ENCODE measurements around the gene WEE1.

WEE1 gene

DNA sequence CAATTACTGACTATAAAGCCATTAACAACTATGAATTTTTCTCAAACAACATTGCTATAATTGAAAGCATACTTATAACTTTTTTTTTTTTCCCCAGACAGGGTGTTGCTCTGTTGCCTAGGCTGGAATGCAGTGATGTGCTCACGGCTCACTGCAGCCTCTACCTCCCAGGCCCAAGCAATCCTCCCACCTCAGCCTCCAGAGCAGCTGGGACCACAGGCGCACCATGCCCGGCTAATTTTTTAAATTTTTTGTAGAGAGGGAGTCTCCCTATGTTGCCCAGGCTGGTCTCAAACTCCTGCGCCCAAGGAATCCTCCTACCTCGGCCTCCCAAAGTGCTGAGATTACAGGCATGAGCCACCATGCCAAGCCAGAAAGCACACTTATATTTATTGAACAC lies 6.1 kb upstream of the WEE1 start:
- DNase-seq, result no peak

DNA sequence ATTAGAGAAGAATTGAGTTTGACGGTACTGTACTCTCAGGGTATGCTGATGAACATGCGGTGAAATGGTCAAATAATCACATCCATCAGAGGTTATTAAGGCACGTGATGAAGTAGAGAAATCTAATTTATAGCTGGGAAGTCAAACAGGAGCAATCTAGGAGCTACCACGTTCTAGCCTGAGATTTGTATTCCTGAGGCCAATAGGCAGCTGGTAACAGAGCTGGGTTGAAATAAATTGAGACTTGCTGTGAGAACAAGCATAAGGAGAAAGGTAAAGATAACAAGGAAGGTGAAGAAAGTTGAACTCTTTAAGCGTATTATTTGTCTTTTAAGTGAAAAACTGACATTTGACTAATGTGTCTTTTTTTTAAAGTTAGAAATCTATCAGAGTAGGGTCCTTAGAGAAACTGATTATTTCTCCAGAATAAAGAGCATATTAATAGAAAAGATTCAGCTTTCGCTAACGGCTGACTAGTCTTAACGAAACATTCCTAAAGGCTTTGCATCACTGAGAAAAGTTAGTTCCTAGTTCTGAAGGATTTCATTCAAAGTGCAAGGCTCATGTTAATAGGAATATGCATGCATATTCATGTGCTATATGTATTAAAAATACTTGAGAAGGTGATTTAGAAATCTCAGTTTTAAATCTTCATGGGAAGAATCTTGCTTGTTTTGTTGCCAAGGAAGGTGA lies 5.2 kb upstream of the WEE1 start:
- DNase-seq, result no peak

DNA sequence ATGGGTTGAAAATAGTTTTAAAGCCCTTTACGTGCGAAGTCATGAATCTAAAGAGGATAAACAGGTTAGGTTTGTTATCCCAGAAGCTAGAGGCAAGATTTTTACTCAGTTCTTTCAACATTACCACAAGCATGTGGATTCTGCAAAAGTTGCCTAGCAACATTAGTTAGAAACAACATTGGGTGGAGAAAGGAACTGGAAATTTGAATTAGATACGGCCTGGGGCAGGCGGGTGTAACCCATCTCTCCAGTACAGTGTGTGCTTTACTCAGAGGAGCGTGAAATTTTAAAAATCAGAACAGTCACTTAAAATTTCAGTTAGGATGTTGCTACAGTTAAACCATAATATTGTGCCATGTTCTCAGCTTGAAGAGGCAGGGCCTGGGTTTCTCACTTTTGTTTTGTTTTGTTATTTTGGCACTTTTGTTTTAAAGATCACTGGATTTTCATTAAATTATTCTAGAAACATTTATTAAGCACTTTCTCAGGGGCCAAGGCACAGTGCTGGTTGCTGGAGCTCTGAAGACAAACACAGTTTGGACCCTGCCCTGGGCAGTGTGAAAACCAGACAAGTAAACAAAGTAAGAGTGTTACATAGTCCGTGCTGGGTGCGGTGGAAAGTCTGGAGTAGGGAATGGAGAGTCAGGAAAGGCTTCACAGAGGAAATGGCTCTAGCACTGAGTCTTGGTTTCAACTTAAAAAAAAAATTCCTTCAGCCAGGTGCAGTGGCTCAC lies 4.4 kb upstream of the WEE1 start:
- DNase-seq, result no peak

DNA sequence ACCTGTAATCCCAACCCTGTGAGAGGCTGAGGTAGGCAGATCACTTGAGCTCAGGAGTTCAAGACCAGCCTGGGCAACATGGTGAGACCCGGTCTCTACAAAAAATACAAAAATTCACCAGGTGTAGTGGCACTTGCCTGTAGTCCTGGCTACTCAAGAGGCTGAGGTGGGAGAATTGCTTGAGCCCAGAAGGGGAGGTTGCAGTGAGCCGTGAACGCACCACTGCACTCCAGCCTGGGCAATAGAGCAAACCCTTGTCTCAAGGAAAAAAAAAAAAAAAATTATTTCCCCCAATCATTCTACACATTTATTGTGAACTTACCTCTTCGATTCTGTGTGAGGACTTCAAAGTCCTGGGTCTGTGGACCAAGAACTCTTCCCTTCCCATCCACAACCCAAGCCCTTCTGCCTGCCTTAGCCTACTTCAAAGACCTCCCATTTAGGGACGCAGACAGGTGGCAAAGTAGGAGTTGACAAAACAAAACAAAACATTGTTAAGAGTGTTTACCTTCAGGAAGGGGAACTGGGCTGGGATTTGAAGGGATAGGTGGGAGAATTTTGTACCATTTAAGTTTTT lies 3.8 kb upstream of the WEE1 start:
- no peak for DNase-seq

DNA sequence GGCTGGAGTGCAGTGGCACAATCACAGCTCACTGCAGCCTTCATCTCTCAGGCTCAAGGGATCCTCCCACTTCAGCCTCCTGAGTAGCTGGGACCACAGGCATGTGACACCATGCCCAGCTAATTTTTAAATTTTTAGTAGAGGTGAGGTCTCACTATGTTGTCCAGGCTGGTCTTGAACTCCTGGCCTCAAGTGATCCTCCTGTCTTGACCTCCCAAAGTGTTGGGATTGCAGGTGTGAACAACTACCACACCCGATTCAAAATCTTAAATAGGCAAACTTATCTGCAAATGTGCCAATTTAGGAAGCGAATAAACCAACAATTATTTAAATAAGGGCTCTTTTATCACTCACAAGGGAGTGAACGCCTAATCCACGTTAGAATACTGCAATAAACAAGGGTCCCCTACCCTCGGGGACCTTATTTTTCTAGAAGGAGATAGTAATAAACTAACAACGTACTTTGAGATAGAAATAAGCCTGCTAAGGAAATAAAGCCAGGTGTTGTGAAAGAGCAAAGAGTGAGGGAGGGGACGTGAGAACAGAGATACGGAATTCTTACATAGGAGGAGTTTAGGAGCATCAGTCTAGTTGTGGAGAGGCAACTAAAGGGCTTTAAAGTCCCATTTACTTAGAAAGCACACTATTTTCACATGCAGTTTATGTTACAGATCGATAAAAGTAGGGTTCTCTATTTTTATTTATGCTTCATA lies 3.0 kb upstream of the WEE1 start:
- no peak for DNase-seq

DNA sequence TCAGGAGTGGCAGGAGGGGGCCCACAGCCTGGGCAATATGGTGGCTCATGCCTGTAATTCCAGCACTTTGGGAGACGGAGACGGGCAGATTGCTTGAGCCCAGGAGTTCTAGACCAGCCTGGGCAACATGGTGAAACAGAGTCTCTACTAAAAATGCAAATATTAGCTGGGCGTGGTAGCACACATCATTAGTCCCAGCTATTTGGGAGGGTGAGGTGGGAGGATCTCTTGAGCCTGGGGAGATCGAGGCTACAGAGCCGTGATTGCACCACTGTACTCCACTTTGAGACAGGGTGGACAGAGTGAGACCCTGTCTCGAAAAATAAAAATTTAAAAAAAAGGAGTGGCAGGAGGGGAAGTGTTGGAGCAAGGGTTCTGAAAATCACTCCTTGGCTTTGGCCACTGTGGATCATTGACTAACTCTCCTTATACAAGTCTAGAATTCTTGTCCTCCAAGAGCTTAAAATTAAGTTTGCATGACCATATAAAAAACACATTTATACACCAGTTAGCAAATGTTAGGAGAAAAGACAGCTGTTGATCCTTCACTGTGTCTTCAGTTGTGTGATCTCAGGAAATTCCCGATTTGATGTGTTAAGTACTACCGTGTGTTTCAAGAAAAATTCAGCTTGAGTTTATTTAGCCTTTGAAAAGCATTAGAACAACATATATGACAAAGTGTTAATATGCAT lies 2.3 kb upstream of the WEE1 start:
- no peak for DNase-seq

DNA sequence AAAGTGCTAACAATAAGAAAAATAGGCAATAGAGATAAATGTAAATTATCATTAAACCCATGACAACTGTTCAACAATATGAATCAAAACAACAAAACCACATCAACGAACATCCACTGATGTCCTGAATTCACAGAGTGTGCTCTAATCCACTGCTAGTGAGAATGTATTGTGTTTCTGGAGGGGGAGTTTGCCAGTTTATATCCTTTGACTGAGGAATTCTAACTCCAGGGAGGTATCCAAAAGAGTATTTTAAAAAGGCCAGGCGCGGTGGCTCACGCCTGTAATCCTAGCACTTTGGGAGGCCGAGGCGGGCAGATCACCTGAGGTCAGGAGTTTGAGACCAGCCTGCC lies 1.7 kb upstream of the WEE1 start:
- DNase-seq, result no peak

DNA sequence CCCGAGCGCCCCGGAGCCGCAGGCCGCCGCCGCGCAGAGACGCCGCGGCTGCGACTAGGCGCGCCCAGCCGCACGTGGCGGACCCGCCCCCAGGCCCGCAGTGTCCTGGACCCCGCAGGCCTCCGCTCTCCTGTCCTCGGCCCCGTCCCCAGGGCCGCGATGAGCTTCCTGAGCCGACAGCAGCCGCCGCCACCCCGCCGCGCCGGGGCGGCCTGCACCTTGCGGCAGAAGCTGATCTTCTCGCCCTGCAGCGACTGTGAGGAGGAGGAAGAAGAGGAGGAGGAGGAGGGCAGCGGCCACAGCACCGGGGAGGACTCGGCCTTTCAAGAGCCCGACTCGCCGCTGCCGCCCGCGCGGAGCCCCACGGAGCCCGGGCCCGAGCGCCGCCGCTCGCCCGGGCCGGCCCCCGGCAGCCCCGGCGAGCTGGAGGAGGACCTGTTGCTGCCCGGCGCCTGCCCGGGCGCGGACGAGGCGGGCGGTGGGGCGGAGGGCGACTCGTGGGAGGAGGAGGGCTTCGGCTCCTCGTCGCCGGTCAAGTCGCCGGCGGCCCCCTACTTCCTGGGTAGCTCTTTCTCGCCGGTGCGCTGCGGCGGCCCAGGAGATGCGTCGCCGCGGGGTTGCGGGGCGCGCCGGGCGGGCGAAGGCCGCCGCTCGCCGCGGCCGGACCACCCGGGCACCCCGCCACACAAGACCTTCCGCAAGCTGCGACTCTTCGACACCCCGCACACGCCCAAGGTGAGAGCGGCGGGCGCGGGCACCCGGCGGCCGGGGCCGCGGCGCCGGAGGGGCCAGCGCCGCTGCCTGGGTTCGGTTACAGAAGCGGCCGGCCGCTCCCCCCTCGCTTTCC lies 528 bp downstream of the WEE1 start:
- DNase-seq, result peak in 1 of 2 donors; percentile 20

DNA sequence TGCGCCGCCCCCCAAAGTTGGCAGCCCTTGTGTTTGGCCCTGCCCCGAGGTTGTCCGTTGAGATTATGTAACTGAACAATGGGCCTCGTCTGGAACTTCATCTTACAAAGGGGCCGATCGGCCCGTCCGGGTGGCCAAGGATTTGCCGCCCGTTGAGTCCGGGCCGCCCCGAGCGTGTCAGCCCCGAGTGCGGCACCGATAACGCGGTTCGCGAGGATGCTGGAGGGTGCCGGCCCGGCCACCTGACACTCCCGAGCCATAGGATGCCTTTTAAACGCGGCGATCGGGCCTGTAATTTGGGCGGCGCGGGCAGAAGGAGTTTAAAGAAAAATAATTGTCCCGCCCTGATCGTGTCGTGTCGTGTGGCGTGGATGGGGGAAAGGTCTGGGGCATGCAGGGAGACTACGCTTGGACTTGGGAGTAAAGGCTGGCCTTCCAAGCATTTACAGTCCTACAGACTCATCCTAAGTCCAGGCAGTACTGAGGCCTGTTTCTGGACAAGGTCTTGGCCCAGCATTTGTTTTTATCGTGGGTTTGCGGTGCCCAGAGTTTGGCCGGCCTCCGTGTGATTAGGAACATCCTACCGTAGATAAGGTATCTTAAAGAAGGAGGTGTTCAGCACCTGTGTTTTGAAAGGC lies 1.3 kb downstream of the WEE1 start:
- peak in 1 of 2 donors; percentile 8 for DNase-seq

DNA sequence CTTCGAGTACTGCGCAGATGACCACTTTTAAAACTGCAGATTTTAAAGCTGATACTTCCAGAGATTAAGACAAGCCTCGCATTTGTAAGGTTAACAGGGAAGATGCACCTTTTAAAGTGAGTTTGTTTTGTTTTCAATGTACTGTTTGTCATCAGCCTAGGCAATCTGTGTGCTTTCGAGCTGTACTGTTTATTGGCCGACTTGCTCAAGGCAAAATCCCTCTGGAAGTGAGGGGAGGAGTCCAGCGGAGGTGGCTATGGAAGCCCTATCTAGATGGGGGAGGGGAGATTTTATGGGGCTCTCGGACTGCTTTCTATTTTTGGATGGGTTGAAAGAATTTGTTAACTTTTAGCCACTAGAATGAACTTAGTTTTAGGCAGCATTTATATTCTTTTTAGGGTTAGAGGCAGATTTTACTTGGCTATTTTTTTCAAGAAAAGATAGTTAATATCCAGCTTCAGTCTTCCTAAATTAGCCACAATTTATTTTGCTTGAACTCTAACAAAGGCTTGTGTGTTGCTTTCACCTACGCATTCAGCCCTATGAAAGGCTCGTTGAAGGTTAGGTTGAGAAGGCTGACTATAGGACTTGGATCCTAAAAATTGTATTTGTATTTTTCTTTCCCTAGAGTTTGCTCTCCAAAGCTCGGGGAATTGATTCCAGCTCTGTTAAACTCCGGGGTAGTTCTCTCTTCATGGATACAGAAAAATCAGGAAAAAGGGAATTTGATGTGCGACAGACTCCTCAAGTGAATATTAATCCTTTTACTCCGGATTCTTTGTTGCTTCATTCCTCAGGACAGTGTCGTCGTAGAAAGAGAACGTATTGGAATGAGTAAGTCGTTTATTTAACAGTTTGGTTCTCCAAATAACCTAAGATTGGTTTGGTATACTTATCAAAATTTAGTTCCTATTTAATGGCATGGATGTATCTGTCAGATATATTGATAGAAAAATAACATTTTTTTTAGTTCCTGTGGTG lies 2.1 kb downstream of the WEE1 start:
- no peak for DNase-seq

DNA sequence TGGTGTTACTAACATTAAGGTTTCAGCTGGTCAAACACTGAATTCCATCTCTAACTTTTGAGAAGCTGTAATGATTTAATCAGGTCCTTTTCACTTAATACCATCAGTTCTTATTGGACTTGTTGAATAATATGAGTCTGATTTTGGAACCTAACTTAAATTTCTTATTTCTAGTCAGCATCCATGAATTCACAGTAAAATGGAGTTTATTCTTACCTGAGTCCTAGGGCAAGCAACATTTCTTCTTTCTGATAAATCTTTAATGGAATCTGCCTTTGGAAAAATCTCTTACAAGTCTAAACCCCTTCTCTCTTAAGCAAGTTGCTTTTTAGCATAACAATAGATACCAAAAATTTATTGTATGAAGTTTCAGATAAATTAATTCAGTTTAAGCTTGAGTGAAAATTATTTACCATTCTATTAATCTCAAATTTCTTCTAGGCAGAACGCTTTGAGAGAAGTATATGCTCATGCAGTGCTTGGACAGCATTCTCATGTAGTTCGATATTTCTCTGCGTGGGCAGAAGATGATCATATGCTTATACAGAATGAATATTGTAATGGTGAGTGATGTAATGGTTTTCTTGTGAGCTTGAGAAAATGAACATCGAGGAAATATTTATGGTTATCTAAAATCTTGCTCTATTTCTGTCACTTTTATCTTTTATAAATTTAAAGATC lies 3.4 kb downstream of the WEE1 start:
- DNase-seq, result no peak

DNA sequence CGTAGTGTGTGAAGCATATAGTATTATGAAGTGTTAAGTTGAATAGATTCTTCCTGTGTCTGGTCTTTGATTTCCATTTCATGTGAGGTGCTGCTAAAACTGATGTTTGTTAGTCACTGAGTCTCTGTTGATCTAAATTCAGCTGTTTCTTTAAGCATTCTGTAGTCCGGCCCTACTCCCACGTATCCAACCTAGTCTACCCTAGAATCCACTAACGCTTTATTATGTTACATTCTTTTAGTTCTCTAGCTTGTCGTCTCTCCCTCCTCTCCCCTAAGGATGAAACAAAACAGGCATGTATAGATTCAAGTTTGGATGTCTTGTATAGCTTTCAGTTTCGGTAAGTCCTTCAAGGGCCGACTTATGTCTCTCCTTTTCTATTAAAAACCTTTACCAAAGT lies 4.1 kb downstream of the WEE1 start:
- no peak for DNase-seq

DNA sequence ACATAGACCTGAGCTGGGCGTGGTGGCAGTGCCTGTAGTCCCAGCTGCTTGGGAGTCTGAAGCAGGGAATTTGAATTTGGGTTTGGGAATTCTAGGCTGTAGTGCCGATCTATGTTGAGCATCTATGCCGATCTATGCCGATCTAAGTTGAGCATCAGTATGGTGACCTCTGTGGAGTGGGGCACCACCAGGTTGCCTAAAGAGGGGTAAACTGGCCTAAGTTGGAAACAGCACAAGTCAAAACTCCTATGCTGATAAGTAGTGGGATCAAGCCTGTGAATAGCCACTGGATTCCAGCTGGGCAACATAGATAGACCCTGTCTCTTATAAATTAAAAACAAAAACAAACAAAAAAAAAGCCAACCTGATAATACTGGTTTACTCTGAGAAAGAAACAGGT lies 7.4 kb downstream of the WEE1 start:
- no peak for DNase-seq

DNA sequence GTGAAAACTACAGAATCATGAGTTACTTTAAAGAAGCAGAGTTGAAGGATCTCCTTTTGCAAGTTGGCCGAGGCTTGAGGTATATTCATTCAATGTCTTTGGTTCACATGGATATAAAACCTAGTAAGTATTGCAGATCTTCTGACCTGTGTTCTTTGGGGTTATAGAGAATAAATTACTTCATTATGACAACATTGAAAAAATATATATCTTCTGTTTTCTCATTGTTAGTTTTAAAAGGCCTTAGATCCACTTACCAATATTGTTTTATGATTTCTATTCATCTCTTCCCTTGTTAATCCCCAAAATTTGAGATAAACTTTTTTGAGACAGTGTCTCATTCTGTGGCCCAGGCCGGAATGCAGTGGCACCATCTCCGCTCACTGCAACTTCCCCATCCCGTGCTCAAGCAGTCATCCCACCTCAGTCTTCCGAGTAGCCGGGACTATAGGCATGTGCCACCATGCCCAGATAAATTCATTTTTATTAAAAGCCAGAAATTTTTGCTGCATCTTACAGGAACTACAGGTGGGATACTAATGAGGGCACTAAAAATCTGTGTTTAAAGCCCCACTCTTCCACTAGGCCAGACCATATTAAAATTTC lies 8.2 kb downstream of the WEE1 start:
- no peak for DNase-seq

DNA sequence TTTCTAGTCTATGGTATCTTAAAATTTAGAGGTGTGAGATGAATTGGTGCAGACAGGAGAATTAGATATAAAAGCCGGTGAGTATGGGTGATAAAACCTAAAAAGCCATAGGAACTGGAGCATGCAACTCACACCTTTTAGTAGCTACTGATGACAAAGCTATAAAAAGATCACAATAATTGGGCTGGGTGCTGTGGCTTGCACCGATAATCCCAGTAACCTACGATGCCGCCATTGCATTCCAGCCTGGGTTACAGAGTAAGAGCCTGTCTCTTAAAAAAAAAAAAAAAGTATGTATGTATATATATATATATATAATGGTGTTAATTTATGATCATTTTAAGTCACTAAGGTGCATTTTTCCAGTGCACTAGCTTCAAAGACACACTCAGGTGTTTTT lies 17.2 kb downstream of the WEE1 start:
- DNase-seq, result no peak

DNA sequence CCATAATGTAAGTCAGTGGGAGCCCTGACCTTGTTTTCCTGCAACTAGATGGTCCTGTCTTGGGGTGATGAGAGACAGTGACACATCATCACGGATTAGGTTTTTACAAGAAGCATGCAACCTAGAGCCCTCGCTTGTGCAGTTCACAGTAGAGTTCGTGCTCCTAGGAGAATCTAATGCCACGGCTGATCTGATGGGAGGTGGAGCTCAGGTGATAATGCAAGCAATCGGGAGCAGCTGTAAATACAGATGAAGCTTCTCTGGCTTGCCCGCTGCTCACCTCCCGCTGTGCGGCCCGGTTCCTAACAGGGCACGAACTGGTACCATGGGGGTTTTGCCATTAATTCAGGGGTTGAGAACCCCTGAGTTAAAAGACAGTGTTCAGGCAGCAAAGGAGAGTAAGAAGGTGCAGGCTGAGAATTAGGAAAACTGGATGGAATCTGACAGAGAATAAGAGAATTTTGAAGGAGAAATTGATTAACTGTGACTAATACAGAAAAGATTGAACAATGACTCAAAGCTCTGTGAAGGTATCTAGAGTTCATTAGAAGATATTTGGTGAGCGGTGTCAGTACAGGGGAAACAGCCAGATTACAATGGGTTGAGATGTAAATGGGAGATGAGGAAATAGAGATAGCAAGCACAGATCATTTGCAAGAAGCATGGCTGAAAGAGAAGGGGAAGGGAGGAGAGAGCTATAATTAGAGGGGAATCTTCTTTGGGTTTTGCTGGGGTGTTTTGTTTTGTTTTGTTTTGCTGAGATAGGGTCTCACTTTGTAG lies 21.0 kb downstream of the WEE1 start:
- no peak for DNase-seq

DNA sequence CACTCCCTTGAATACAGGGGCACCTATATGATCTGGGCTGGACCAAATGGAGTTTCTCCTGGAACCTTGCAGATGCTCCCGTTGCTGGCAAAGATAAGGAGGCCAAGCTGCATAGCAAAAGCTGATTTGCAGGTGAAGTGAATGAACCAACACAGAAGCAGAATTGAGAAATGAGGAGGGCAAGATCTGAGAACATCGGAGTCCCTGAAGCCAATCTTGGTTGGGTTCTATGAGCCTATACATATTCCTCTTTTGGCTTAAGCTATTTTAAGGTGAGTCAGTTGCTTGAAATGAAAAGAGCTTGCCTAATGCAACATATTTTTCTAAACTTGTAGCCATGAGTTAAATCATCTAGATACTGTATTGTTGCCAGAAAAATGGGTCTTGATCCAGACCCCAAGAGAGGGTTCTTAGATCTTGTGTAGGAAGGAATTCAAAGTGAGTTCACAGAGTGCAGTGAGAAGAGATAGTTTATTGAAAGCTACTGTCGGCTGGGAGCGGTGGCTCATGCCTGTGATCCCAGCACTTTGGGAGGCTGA lies 23.5 kb downstream of the WEE1 start:
- DNase-seq, result no peak

DNA sequence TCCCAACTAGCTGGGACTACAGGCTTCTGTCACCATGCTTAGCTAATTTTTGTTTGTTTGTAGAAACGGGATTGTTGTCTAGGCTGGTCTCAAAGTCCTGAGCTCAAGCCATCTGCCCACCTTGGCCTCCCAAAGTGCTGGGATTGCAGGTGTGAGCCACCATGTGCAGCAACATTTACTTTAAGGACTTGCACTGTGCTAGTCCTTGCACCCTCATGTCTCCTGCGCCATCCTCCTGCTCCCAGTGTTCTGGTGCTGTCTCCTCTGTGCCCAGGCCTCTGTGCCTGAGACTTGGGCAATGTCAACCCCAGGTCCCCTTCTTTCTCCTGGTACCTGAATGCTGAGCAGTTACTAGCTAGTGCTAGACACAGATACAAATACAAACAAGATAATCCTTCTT lies 26.7 kb downstream of the WEE1 start:
- no peak for DNase-seq

Measured in activated CD4-positive, alpha-beta T cell treated with anti-CD3 and anti-CD28 coated beads for 4 hours (primary cell).